ENCODE data around the gene SSX2IP. TPM values are rescaled to one million over a fixed set of nuclear protein-coding genes. Genes with fewer than 3 reads are reported as not detected.

The SSX2IP gene
- total and polyA plus RNA-seq, 9 of the 15 experiments (the other 6 are each of a cell fraction or from before 2014, with no cell fraction given): 20.6 to 96.7 (median 61.7) TPM

DNA sequence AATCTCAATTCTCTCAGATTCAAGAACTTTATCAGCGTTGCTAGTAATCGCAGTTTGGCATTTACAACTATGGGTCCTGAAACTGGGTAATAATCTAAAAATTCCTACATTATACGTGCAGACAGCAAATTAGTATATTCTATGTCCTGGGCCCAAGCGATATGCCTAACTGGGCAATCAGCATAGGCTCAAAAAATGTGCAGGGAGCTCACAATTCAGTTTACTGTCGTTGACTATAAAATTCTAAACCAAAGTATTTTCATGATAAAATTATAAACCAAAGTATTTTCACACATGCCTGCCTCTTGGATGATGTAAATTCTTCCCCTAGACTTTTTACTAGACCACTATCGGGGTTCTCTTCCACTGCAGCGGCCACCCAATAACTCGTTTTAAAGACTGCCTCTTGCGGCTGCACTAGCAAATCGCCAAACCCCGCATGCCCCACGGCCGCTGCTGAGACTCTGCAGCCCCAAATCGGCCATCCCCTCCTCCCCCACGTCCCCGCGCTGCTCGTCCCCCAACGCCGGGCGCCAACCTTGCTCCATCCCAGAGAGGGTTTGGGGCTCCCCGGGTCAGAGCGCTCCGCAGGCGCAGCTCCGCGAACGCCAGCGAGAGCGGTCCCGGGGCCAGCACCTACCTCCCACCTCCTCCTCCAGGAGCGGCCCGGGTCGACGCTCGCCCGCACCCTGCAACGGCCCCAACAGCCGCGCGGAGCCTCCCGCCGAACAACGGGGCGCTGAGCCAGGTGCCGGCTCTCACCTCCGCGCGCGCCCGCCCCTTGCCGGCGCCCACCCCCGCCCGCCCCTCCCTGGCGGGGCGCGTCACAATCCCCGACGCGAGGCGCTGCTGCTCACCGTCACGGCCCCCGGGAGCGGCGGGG is 506 bp downstream of the SSX2IP start (continued):
- TF ChIP-seq ZC3H8 (IDR thresholded peaks at IDR 0.05) (no peak), NR2C2 (CRISPR knock-in tag; IDR thresholded peaks at IDR 0.05) (no peak), NR2C2 (tag; IDR thresholded peaks at IDR 0.05) (0 out of 2 replicates have a peak, but pooled peaks have one; percentile 53), GABPB1 (CRISPR knock-in tag; IDR thresholded peaks at IDR 0.05) (no peak), RFX7 (CRISPR knock-in tag; IDR thresholded peaks at IDR 0.05) (no peak), SAP30 (IDR thresholded peaks at IDR 0.05; ENCODE audit: borderline replicate concordance, insufficient read depth, low read depth, low read length, poor library complexity, severe bottlenecking) (no peak), PCBP1 (IDR thresholded peaks at IDR 0.05; ENCODE audit: low read depth, low read length, poor library complexity, severe bottlenecking) (peak; percentile 20), ZNF75A (CRISPR knock-in tag; IDR thresholded peaks at IDR 0.05) (no peak), HDGF (IDR thresholded peaks at IDR 0.05) (no peak), JUND (IDR thresholded peaks at IDR 0.05; ENCODE audit: borderline replicate concordance, low read depth, low read length) (peak; percentile 19; the same call in 1 of the 2 replicates), JUND (tag; IDR thresholded peaks at IDR 0.05; ENCODE audit: borderline replicate concordance, low read depth, low read length) (no peak), ZNF165 (CRISPR knock-in tag; IDR thresholded peaks at IDR 0.05; ENCODE audit: borderline replicate concordance) (no peak), TRIM24 (IDR thresholded peaks at IDR 0.05) (no peak), CBX1 (IDR thresholded peaks at IDR 0.05; ENCODE audit: low read depth) (0 out of 2 replicates have a peak, but pooled peaks have one; percentile 6), BCOR (IDR thresholded peaks at IDR 0.05) (0 out of 2 replicates have a peak, but pooled peaks have one; percentile 16), MIER1 (IDR thresholded peaks at IDR 0.05; ENCODE audit: low read depth) (0 out of 2 replicates have a peak, but pooled peaks have one; percentile 12), TCF7L2 (IDR thresholded peaks at IDR 0.05; ENCODE audit: low read depth, low read length) (no peak), NFE2L1 (tag; IDR thresholded peaks at IDR 0.05; ENCODE audit: borderline replicate concordance, low read depth) (no peak), ZNF239 (CRISPR knock-in tag; IDR thresholded peaks at IDR 0.05) (no peak)
- TF ChIP-seq, protein P1, sequence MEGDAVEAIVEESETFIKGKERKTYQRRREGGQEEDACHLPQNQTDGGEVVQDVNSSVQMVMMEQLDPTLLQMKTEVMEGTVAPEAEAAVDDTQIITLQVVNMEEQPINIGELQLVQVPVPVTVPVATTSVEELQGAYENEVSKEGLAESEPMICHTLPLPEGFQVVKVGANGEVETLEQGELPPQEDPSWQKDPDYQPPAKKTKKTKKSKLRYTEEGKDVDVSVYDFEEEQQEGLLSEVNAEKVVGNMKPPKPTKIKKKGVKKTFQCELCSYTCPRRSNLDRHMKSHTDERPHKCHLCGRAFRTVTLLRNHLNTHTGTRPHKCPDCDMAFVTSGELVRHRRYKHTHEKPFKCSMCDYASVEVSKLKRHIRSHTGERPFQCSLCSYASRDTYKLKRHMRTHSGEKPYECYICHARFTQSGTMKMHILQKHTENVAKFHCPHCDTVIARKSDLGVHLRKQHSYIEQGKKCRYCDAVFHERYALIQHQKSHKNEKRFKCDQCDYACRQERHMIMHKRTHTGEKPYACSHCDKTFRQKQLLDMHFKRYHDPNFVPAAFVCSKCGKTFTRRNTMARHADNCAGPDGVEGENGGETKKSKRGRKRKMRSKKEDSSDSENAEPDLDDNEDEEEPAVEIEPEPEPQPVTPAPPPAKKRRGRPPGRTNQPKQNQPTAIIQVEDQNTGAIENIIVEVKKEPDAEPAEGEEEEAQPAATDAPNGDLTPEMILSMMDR (IDR thresholded peaks at IDR 0.05 in 2 of 3, conservative IDR thresholded peaks at IDR 0.05 in 1 of 3; ENCODE audit: insufficient read depth in 2 of 3, low read depth in 1 of 3, low read length in 3 of 3): peak; percentile 41 to 46 (median 45); a peak in 5 of 6 replicates
- TF ChIP-seq, protein P2, sequence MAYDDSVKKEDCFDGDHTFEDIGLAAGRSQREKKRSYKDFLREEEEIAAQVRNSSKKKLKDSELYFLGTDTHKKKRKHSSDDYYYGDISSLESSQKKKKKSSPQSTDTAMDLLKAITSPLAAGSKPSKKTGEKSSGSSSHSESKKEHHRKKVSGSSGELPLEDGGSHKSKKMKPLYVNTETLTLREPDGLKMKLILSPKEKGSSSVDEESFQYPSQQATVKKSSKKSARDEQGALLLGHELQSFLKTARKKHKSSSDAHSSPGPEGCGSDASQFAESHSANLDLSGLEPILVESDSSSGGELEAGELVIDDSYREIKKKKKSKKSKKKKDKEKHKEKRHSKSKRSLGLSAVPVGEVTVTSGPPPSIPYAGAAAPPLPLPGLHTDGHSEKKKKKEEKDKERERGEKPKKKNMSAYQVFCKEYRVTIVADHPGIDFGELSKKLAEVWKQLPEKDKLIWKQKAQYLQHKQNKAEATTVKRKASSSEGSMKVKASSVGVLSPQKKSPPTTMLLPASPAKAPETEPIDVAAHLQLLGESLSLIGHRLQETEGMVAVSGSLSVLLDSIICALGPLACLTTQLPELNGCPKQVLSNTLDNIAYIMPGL (CRISPR knock-in tag; IDR thresholded peaks at IDR 0.05): 0 out of 2 replicates have a peak, but pooled peaks have one; percentile 36

Measured in K562 (cell line).